Left ventricle myocardium inferior (tissue), 1 donor: ENCODE results near the gene TOGARAM1. TPM values are rescaled to one million over a fixed set of nuclear protein-coding genes. Genes with fewer than 3 reads are reported as not detected.

Experiments used
- DNase-seq: peaks from one replicate; pipeline ENCODE4 v3.0.0-alpha.2; 2020
- H3K27ac ChIP-seq: fragments of 200-600 bp; replicated peaks from 2 replicates; pipeline ENCODE4 v1.8.0; 2021
- H3K27me3 ChIP-seq: fragments of 200-600 bp; 2 replicates; pipeline ENCODE4 v1.8.0; 2021; ENCODE audit warnings: low read depth
- H3K36me3 ChIP-seq: fragments of 200-600 bp; 2 replicates; pipeline ENCODE4 v1.8.0; 2021
- H3K4me1 ChIP-seq: fragments of 200-600 bp; 2 replicates; pipeline ENCODE4 v1.8.0; 2021
- H3K4me3 ChIP-seq: fragments of 200-600 bp; 2 replicates; pipeline ENCODE4 v1.8.0; 2021; ENCODE audit warnings: mild to moderate bottlenecking, moderate library complexity
- H3K9me3 ChIP-seq: fragments of 200-600 bp; replicated peaks from 2 replicates; pipeline ENCODE4 v1.8.0; 2021
- CTCF ChIP-seq: fragments of 200-600 bp; IDR thresholded peaks from 2 replicates; pipeline ENCODE4 v1.8.0; 2021; ENCODE audit warnings: antibody characterized with exemption, mild to moderate bottlenecking, borderline replicate concordance
- intact Hi-C: fragments of 100-400 bp; cut with micrococcal nuclease; formaldehyde crosslinking; loops from one replicate; pipeline ENCODE4 v1.11.0; 2022
- total RNA-seq: library from RNA; stranded (reverse); fragmentation: NEBNext Ultra II Directional; extraction: Animal tissue kit (Norgen Biotek cat#: 25700); gene quantifications from one replicate; pipeline ENCODE4 v1.2.1, GENCODE V29; 2021
- donor health status: DM: no; HTN: yes; CAD: no; lungs with severe emphysema.

TOGARAM1 gene
- total RNA-seq, 1 donor from 2014 or later, result 21.6 TPM

GRCh38 chr14:45065540-45065939, 103.5 kb downstream of the TOGARAM1 start:
- TF ChIP-seq CTCF, result no peak

GRCh38 chr14:45065956-45066355, 104.0 kb downstream of the TOGARAM1 start:
- DNase-seq, result no peak
- H3K4me1 ChIP-seq, result peaks cover 23% of the 10 kb centered on the region
- peaks cover 21% of the 10 kb centered on the region for H3K36me3 ChIP-seq
- peak overlapping the region; percentile 33 for H3K4me3 ChIP-seq
- H3K27ac ChIP-seq, result peak overlapping the region; percentile 74
- no peak for TF ChIP-seq CTCF
- intact Hi-C loops, result no loop called here
- H3K9me3 ChIP-seq, result no peaks in the 10 kb centered on the region
- no peaks in the 10 kb centered on the region for H3K27me3 ChIP-seq

More at GRCh38 chr14:45065540-45065939, 103.5 kb downstream of the TOGARAM1 start:
- intact Hi-C loops, result no loop called here
- peaks cover 23% of the 10 kb centered on the region for H3K4me1 ChIP-seq
- H3K27ac ChIP-seq, result peak overlapping the region; percentile 74
- H3K9me3 ChIP-seq, result no peaks in the 10 kb centered on the region
- H3K4me3 ChIP-seq, result peak overlapping the region; percentile 33
- no peaks in the 10 kb centered on the region for H3K27me3 ChIP-seq
- DNase-seq, result no peak
- H3K36me3 ChIP-seq, result peaks cover 17% of the 10 kb centered on the region

- no peak for DNase-seq
- H3K27ac ChIP-seq, result peak overlapping the region; percentile 74
- H3K27me3 ChIP-seq, result no peaks in the 10 kb centered on the region
- TF ChIP-seq CTCF, result no peak
- H3K9me3 ChIP-seq, result no peaks in the 10 kb centered on the region
- H3K4me1 ChIP-seq, result peaks cover 23% of the 10 kb centered on the region
- no peak overlapping the region for H3K4me3 ChIP-seq
- intact Hi-C loops, result no loop called here
- peaks cover 23% of the 10 kb centered on the region for H3K36me3 ChIP-seq
Observed at GRCh38 chr14:45066667-45067066, 104.7 kb downstream of the TOGARAM1 start.

- DNase-seq, result no peak
- peaks cover 25% of the 10 kb centered on the region for H3K4me1 ChIP-seq
- H3K36me3 ChIP-seq, result peaks cover 24% of the 10 kb centered on the region
- intact Hi-C loops, result no loop called here
- no peak overlapping the region for H3K4me3 ChIP-seq
- no peaks in the 10 kb centered on the region for H3K9me3 ChIP-seq
- TF ChIP-seq CTCF, result no peak
- no peaks in the 10 kb centered on the region for H3K27me3 ChIP-seq
- H3K27ac ChIP-seq, result no peak overlapping the region
Observed at GRCh38 chr14:45068396-45068795, 106.4 kb downstream of the TOGARAM1 start.

- H3K27ac ChIP-seq, result no peak overlapping the region
- H3K27me3 ChIP-seq, result no peaks in the 10 kb centered on the region
- no peak for DNase-seq
- intact Hi-C loops, result no loop called here
- H3K9me3 ChIP-seq, result no peaks in the 10 kb centered on the region
- H3K4me3 ChIP-seq, result no peak overlapping the region
- no peak for TF ChIP-seq CTCF
- H3K4me1 ChIP-seq, result peaks cover 25% of the 10 kb centered on the region
- peaks cover 28% of the 10 kb centered on the region for H3K36me3 ChIP-seq
Observed at GRCh38 chr14:45070215-45070614, 108.2 kb downstream of the TOGARAM1 start.
